Right atrium auricular region (tissue), 2 donors: ENCODE results near the gene CMTR1. TPM values are rescaled to one million over a fixed set of nuclear protein-coding genes. Genes with fewer than 3 reads are reported as not detected.

Source experiments
- DNase-seq: peaks from one replicate; pipeline ENCODE4 v3.0.0-alpha.2; 2019; ENCODE audit warnings: low spot score
- H3K27ac ChIP-seq, 2 donors: fragments of 200-600 bp; sonication (generic); 1 replicate in 1 of 2; 2 replicates in 1 of 2; pipeline ENCODE4 v1.5.1; 2016 to 2019
- H3K27me3 ChIP-seq, 2 donors: fragments of 200-600 bp; sonication (generic); one replicate each; pipeline versions ENCODE4 v1.5.1 to v1.6.0; 2017 to 2019
- H3K36me3 ChIP-seq: fragments of 200-600 bp; sonication (generic); one replicate; pipeline ENCODE4 v1.5.1; 2016
- H3K4me1 ChIP-seq, 2 donors: fragments of 200-600 bp; sonication (generic); one replicate each; pipeline versions ENCODE4 v1.5.1 to v1.6.0; 2017 to 2019
- H3K4me3 ChIP-seq, 2 donors: fragments of 200-600 bp; sonication (generic); 1 replicate in 1 of 2; 2 replicates in 1 of 2; pipeline ENCODE4 v1.5.1; 2017 to 2019; ENCODE audit warnings: mild to moderate bottlenecking in 1 of 2, moderate library complexity in 1 of 2
- H3K9me3 ChIP-seq, 2 donors: fragments of 200-600 bp; sonication (generic); one replicate each; pipeline ENCODE4 v1.5.1; 2019
- total RNA-seq, 2 donors: library from RNA; depleted of rRNA; stranded (reverse); fragments of >200 nt; gene quantifications; one replicate each; pipeline ENCODE4 v1.1.0, GENCODE V29; 2016
- TF ChIP-seq, protein P1 (sequence below), 2 donors: fragments of 200-600 bp; sonication (generic); IDR thresholded peaks; one replicate each; pipeline ENCODE4 v1.5.1; 2019; ENCODE audit warnings: antibody characterized with exemption in 2 of 2

The CMTR1 gene
- total RNA-seq, 2 donors from 2014 or later = 20.4 to 21.1 TPM

DNA sequence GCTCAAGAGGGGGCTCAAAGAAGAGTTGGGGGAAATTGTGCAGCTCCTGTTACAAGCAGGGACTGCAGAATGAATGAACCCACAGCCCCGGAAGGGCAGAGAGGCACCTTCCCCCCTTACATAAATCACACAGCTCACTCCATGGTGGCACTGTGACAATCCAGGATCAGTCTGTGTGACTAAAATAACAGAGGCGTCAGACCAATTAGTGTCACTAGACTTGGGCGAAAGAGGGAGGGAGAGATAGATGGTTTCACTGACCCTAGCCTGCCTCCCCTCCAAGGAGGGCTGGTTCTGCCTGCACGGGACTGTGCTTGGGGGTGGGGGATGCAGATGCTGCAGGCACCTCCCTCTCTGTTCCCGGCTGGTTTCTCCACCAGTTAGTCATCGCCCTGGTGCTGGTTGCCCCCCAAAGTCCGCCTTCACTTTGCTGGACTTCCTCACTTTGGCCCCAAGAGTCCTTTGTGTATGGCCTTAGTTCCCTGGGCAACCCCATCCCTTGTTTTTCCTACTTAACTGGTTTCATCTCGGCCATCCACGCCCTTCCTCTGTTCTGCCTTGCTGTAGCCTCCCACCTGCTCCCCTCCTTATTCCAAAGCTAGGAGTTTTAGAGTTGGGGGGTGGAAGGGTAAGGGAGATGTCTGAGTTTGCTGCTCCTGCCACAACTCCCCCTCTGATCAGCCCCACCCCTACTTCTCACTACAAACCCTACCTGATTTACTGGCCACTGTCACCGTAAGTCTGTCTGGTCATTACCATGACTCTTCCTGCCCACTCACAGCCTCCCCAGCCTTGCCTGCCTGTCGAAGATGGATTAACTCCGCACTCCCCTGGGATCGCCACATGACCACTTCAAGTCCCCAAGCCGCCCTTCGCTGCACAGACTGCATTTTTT is 48.9 kb downstream of the CMTR1 start:
- DNase-seq = no peak
- TF ChIP-seq, protein P1, sequence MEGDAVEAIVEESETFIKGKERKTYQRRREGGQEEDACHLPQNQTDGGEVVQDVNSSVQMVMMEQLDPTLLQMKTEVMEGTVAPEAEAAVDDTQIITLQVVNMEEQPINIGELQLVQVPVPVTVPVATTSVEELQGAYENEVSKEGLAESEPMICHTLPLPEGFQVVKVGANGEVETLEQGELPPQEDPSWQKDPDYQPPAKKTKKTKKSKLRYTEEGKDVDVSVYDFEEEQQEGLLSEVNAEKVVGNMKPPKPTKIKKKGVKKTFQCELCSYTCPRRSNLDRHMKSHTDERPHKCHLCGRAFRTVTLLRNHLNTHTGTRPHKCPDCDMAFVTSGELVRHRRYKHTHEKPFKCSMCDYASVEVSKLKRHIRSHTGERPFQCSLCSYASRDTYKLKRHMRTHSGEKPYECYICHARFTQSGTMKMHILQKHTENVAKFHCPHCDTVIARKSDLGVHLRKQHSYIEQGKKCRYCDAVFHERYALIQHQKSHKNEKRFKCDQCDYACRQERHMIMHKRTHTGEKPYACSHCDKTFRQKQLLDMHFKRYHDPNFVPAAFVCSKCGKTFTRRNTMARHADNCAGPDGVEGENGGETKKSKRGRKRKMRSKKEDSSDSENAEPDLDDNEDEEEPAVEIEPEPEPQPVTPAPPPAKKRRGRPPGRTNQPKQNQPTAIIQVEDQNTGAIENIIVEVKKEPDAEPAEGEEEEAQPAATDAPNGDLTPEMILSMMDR (IDR thresholded peaks at IDR 0.05) = no peak
- peak overlapping the region; percentile 50 to 65 for H3K27ac ChIP-seq

GRCh38 chr6:37482606-37483251 is 49.7 kb downstream of the CMTR1 start:
- Histone ChIP-seq H3K4me1 (peaks cover 0 to 35% of the 10 kb centered on the region in 2 donors), H3K27ac (no peak overlapping the region), H3K36me3 (peaks cover 33% of the 10 kb centered on the region), H3K4me3 (no peak overlapping the region), H3K9me3 (no peaks in the 10 kb centered on the region), H3K27me3 (no peaks in the 10 kb centered on the region)
- DNase-seq = no peak
- TF ChIP-seq, protein P1 (IDR thresholded peaks at IDR 0.05) = no peak

More for the DNA sequence above, 48.9 kb downstream of the CMTR1 start:
- peaks cover 40% of the 10 kb centered on the region for H3K36me3 ChIP-seq
- peaks cover 0 to 35% of the 10 kb centered on the region in 2 donors for H3K4me1 ChIP-seq
- H3K27me3 ChIP-seq = no peaks in the 10 kb centered on the region
- H3K9me3 ChIP-seq = no peaks in the 10 kb centered on the region
- H3K4me3 ChIP-seq = no peak overlapping the region

DNA sequence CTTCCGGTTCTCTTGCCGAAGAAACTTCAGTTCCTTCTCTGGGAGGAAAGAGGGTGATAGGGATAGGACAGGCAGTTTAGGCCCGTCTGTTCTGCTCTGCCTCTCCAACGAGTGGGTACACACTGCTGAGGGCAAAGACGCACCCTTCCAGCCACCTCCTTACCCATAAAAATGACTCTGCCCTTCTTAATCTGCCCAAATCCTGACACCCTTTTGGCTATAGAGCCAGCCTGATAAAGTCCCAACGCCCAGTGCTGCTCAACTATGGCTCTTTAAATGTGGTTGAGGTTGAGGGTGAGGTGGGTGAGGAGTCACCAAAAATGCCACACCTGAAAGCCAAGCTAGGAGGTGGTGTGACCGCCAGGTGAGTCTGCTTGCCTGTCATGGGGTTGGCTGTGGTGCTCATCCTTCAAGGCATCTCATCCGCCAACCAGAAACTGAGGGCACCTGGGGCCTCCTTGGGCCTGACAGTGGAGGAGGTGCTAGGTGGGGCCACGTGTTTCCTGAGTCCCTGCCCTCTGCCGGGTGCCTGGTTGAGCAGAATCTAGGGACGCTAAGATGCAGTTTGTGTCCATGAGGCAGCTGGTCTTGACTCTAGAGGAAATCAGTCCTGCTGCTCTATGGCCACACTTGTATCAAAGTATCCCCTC is 50.4 kb downstream of the CMTR1 start:
- TF ChIP-seq, protein P1 (IDR thresholded peaks at IDR 0.05) = no peak
- no peak overlapping the region for H3K27ac ChIP-seq
- H3K36me3 ChIP-seq = peaks cover 26% of the 10 kb centered on the region
- H3K4me1 ChIP-seq = peaks cover 0 to 35% of the 10 kb centered on the region in 2 donors
- H3K9me3 ChIP-seq = no peaks in the 10 kb centered on the region
- no peak for DNase-seq
- H3K4me3 ChIP-seq = no peak overlapping the region
- no peaks in the 10 kb centered on the region for H3K27me3 ChIP-seq

- DNase-seq = no peak
- H3K4me1 ChIP-seq = peaks cover 0 to 34% of the 10 kb centered on the region in 2 donors
- no peak overlapping the region for H3K4me3 ChIP-seq
- no peaks in the 10 kb centered on the region for H3K9me3 ChIP-seq
- TF ChIP-seq, protein P1 (IDR thresholded peaks at IDR 0.05) = peak; percentile 81 to 91
- no peak overlapping the region for H3K27ac ChIP-seq
- peaks cover 19% of the 10 kb centered on the region for H3K36me3 ChIP-seq
- H3K27me3 ChIP-seq = no peaks in the 10 kb centered on the region
Measured at GRCh38 chr6:37483917-37484785, 51.1 kb downstream of the CMTR1 start.

GRCh38 chr6:37484786-37485170 is 51.8 kb downstream of the CMTR1 start:
- no peak overlapping the region for H3K27ac ChIP-seq

More at GRCh38 chr6:37484786-37485170, 51.8 kb downstream of the CMTR1 start:
- TF ChIP-seq, protein P1 (IDR thresholded peaks at IDR 0.05) = no peak
- H3K36me3 ChIP-seq = peaks cover 12% of the 10 kb centered on the region
- H3K9me3 ChIP-seq = no peaks in the 10 kb centered on the region
- DNase-seq = no peak
- H3K27me3 ChIP-seq = no peaks in the 10 kb centered on the region
- H3K4me1 ChIP-seq = peaks cover 0 to 34% of the 10 kb centered on the region in 2 donors
- H3K4me3 ChIP-seq = no peak overlapping the region
